Activated CD4-positive, alpha-beta memory T cell treated with anti-CD3 and anti-CD28 coated beads, Interleukin-2, amount 10 ng/mL, durations not matched to agents 7 days and 5 days (primary cell): ENCODE measurements around the gene INPP4B. TPM values are rescaled to one million over a fixed set of nuclear protein-coding genes. Genes with fewer than 3 reads are reported as not detected.

ENCODE experiments used
- CTCF ChIA-PET: fragments of 350-600 bp; sonication (Branson Sonifier 250); formaldehyde crosslinking; loops from one replicate; lab custom pipeline; 2021; ENCODE audit warnings: antibody characterized with exemption, inconsistent platforms; lab: Charles Lee
- POLR2A ChIA-PET: fragments of 350-600 bp; sonication (Branson Sonifier 250); formaldehyde crosslinking; loops from one replicate; lab custom pipeline; 2021; ENCODE audit warnings: antibody characterized with exemption; lab: Charles Lee
- DNase-seq: peaks from one replicate; pipeline ENCODE4 v3.0.0-alpha.2; 2020
- H3K27ac Mint-ChIP-seq: one replicate; pipeline ENCODE4 v1.8.0; 2021; ENCODE audit warnings: mild to moderate bottlenecking, mixed read lengths
- H3K27me3 Mint-ChIP-seq: one replicate; pipeline ENCODE4 v1.8.0; 2021; ENCODE audit warnings: mixed read lengths
- H3K36me3 Mint-ChIP-seq: one replicate; pipeline ENCODE4 v1.8.0; 2021; ENCODE audit warnings: low read depth, mixed read lengths
- H3K4me1 Mint-ChIP-seq: one replicate; pipeline ENCODE4 v1.8.0; 2021; ENCODE audit warnings: mixed read lengths
- H3K4me3 Mint-ChIP-seq: one replicate; pipeline ENCODE4 v1.8.0; 2021; ENCODE audit warnings: mild to moderate bottlenecking, mixed read lengths
- H3K9me3 Mint-ChIP-seq: one replicate; pipeline ENCODE4 v1.8.0; 2021; ENCODE audit warnings: mixed read lengths
- total RNA-seq, 2 experiments: library from RNA; stranded (reverse); gene quantifications; one replicate each; pipeline ENCODE4 v1.2.3, GENCODE V29; 2021

INPP4B gene
- total RNA-seq, 2 experiments from 2014 or later: 44.6 to 46.9 TPM

DNA sequence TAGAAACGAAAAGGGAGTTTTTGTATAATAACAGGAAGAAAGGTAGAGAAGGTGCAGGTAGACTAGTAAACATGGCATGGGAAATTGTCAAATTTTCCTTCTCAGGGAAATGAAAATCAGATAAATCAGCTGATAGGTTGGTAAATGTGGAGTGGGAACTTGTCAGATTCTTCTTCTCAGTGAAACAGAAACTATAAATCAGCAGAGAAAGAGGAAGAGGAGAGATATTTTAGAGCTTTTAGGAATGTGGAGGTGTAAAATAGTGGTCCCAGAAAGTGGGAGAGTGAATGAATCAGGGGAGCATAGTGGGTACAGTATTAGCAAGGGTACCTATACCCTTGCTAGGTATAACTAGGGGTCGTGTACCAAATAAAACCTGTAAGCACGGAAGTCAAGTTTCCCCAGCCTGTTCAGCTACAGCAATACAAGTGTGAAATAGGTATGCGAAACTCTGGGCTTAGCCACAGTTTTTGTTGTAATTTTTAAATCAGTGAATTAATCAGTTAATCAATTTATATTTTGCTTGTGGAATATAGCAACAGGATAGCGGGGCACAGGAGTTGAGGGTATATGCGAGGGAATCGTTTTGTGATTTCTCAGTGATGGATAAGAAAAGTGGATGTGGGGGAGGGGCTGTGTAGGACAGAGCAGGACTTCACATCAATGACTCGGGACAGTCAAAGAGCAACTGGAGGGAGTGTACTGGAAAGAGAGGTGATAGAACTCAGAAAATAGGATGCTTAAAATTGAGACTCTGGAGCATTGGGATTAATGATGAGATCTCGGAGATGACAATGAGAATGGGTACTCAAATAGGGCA lies 561.5 kb downstream of the INPP4B start:
- ChIA-PET POLR2A (interaction anchor here (0.9 to 1.3 kb wide), 5 partner anchors 10 to 283 kb away, joined by 3 to 6 read pairs (median 5); no protein-coding TSS in a partner anchor), CTCF (interaction anchor here (1.7 to 4.0 kb wide), 2 partner anchors 11 to 19 kb away, joined by 8 to 15 read pairs; no protein-coding TSS in a partner anchor)
- no peak for DNase-seq
- Mint-ChIP-seq H3K27me3 (no peaks in the 10 kb centered on the region), H3K36me3 (peaks cover 3% of the 10 kb centered on the region), H3K4me1 (peaks cover 7% of the 10 kb centered on the region), H3K9me3 (peaks cover under 1% of the 10 kb centered on the region), H3K4me3 (no peak overlapping the region), H3K27ac (no peak overlapping the region)

DNA sequence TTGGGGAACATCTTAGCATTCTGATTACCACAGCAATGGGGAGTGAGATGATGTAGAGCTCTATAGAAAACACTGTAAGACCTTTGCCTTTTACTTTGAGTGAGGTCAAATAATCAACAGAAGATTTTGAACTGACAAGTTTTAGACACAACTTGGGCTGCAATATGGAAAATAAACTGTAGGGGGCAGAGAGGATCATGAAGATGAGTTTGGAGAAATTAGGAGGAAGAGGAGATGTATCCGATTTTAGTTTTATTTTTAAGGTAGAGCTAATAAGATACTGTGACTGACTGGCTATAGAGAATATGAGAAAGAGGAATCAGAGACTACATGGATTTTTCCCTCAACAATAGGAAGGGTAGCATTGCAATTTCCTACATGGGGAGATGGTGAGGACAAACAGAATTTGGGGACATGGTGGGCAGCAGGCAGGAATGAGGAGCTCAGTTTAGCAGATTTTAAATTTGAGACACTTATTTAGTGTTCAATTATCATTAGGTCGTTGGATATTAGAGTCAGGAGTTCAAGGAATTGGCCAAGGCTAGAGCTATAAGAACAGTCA lies 563.1 kb downstream of the INPP4B start:
- POLR2A ChIA-PET: interaction anchor here (1.3 to 1.4 kb wide), 3 partner anchors 124 to 284 kb away, joined by 3 to 5 read pairs (median 5); no protein-coding TSS in a partner anchor
- DNase-seq: no peak
- H3K27me3 Mint-ChIP-seq: no peaks in the 10 kb centered on the region

DNA sequence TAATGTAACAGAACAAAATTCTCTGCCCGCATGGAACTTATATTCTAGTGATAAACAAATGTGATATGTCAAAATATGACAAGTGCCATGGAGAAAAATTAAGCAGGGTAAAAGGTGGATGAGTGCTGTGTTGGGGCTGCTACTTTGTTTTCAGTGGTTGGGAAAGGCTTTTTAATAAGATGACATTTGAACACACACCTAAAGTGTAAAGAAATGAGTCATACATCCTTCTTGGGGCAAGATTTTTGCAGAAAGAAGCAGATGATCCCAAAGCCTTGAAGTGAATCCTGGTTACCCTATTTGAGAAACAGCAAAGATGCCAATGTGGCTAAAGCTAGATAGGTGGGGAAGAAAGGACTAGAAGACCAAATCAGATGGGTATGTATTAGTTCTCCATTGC lies 564.1 kb downstream of the INPP4B start:
- Mint-ChIP-seq H3K9me3 (no peaks in the 10 kb centered on the region), H3K36me3 (peaks cover 6% of the 10 kb centered on the region), H3K27me3 (no peaks in the 10 kb centered on the region), H3K27ac (no peak overlapping the region), H3K4me3 (no peak overlapping the region), H3K4me1 (peaks cover 11% of the 10 kb centered on the region)
- ChIA-PET CTCF (interaction anchor here (1.0 to 4.0 kb wide), 6 partner anchors 8 to 560 kb away, joined by 3 to 15 read pairs (median 6); no protein-coding TSS in a partner anchor), POLR2A (no interaction called here)
- DNase-seq: no peak

More for the DNA sequence above, 563.1 kb downstream of the INPP4B start:
- CTCF ChIA-PET: interaction anchor here (0.7 to 4.0 kb wide), 26 partner anchors 8 to 565 kb away, joined by 3 to 15 read pairs (median 4); no protein-coding TSS in a partner anchor
- Mint-ChIP-seq H3K27ac (no peak overlapping the region), H3K36me3 (peaks cover 6% of the 10 kb centered on the region), H3K4me1 (peaks cover 11% of the 10 kb centered on the region), H3K4me3 (no peak overlapping the region), H3K9me3 (no peaks in the 10 kb centered on the region)

DNA sequence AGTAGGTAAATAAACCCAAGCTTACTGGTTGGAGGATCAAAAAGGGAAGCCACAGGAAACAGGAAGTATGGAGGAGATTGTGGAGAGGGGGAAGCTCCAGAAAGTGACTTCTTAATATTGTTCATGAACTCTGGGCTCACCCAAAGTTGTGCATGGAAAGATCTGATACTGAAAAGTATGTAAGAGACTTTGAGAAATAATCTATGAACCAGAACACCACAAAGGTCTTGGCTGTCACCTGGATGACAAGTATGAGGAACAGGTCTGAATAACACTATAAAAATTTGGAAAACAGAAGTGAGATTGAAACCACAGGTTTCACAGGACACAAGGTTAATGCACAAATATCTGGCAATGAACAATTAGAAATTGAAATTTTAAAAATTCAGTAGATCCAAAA lies 567.4 kb downstream of the INPP4B start:
- peaks cover 6% of the 10 kb centered on the region for H3K36me3 Mint-ChIP-seq
- CTCF ChIA-PET: no interaction called here
- no peak overlapping the region for H3K27ac Mint-ChIP-seq
- H3K27me3 Mint-ChIP-seq: no peaks in the 10 kb centered on the region
- DNase-seq: no peak
- H3K4me3 Mint-ChIP-seq: no peak overlapping the region
- POLR2A ChIA-PET: no interaction called here
- peaks cover 17% of the 10 kb centered on the region for H3K4me1 Mint-ChIP-seq
- H3K9me3 Mint-ChIP-seq: no peaks in the 10 kb centered on the region

DNA sequence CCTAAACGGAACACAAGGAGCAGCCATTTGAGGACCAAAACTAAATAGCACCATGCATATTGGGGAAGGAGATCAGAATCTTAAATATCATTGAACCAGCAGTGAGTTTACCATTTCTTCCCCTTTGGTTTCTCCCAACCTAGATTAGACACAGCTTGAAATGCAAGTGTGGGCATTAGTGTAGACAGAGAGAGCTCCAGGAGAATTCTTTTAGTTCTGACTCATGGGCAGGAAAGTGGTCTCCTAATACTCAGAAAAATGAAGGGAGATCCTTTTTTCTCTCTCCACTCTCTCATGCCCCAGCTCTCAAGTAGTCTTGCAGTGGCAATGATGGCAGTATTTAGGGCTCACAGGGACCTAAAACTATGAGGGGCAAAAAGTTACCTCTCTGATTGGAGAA lies 567.9 kb downstream of the INPP4B start:
- H3K27ac Mint-ChIP-seq: no peak overlapping the region
- H3K36me3 Mint-ChIP-seq: peaks cover 6% of the 10 kb centered on the region
- H3K27me3 Mint-ChIP-seq: no peaks in the 10 kb centered on the region
- H3K4me1 Mint-ChIP-seq: peaks cover 17% of the 10 kb centered on the region
- POLR2A ChIA-PET: no interaction called here
- DNase-seq: no peak
- H3K9me3 Mint-ChIP-seq: no peaks in the 10 kb centered on the region
- H3K4me3 Mint-ChIP-seq: no peak overlapping the region
- CTCF ChIA-PET: no interaction called here

DNA sequence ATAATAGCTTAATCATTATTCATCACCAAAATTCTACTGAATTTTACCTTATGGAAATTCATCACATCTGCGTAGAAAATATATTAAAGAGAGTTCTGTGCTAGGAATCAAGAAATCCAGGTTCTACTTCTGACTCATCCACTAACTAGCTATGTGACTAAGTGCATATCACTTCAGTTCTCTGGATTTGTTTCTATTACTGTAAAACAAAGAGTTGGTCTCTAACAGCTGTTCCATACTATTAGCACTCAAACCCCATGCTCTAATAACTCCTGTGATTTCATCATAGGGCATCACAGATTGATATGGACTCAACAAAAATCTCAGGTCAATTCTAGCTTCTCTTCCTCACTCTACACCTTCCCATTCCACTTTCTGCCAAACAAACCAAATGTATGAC lies 572.0 kb downstream of the INPP4B start:
- H3K4me3 Mint-ChIP-seq: no peak overlapping the region
- peaks cover 15% of the 10 kb centered on the region for H3K4me1 Mint-ChIP-seq
- no peak overlapping the region for H3K27ac Mint-ChIP-seq
- no peaks in the 10 kb centered on the region for H3K9me3 Mint-ChIP-seq
- no peaks in the 10 kb centered on the region for H3K27me3 Mint-ChIP-seq
- DNase-seq: no peak
- ChIA-PET POLR2A (no interaction called here), CTCF (interaction anchor here (0.5 to 1.2 kb wide), 3 partner anchors 9 to 25 kb away, joined by 3 to 8 read pairs (median 3); no protein-coding TSS in a partner anchor)
- peaks cover 18% of the 10 kb centered on the region for H3K36me3 Mint-ChIP-seq

DNA sequence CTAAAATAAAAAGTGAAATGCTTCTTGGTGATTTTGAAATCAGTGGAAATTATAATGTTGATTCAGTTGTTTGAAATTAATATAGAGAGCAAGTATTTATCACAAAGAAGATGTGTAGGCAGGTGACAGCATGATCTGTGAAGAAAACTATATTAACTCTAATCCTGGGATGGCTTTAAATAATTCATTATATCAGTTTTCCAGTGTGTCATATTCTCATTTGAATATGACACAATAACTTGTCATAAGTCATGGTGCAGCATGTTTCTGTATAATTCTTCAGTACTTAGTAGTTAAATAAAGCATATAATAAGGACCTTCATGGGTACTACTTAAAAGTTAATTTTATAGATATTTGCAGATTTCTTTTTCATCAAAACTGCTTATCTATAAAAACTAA lies 573.6 kb downstream of the INPP4B start:
- Mint-ChIP-seq H3K36me3 (peaks cover 23% of the 10 kb centered on the region), H3K27me3 (no peaks in the 10 kb centered on the region), H3K4me3 (no peak overlapping the region), H3K27ac (no peak overlapping the region), H3K9me3 (no peaks in the 10 kb centered on the region), H3K4me1 (peaks cover 11% of the 10 kb centered on the region)
- CTCF ChIA-PET: interaction anchor here (1.2 kb wide), 1 partner anchor 10 kb away, joined by 3 read pairs; no protein-coding TSS in a partner anchor
- POLR2A ChIA-PET: no interaction called here
- no peak for DNase-seq

DNA sequence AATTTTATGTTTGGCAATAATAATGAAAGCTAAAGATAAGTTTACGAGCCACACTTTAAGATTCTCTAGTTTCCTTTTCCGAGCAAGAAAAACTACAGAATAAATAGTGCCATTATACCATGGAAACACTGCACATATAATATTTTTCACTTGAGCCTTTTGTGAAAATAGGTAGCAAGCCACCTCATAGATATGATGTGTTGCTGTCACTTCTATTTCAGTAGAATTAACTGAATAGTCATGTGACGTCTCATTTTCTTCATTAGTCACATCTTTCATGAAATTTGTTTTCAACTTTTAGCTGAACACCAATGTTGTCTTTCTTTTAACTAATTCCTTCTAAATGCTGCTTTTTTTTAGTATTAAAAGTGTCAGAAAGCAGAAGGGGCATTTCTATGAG lies 574.3 kb downstream of the INPP4B start:
- no peak overlapping the region for H3K27ac Mint-ChIP-seq

DNA sequence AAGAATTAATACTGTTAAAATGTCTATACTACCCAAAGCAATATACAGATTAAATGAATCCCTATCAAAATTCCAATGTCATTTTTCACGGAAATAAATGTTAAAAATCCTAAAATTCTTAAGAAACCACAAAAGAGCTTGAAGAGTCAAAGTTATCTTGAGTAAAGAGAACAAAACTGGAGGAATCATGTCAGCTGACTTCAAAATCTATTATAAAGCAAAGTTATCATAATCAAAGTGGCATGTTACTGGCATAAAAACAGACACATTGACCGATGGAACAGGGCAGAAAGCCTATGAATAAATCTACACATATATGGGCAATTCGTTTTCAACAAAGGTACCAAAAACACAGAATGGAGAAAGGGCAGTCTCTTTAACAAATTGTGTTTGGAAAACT lies 579.0 kb downstream of the INPP4B start:
- ChIA-PET CTCF (no interaction called here), POLR2A (no interaction called here)
- no peak overlapping the region for H3K27ac Mint-ChIP-seq
- H3K27me3 Mint-ChIP-seq: no peaks in the 10 kb centered on the region
- no peak for DNase-seq
- no peak overlapping the region for H3K4me3 Mint-ChIP-seq
- H3K4me1 Mint-ChIP-seq: peaks cover 34% of the 10 kb centered on the region
- no peaks in the 10 kb centered on the region for H3K9me3 Mint-ChIP-seq
- peaks cover 44% of the 10 kb centered on the region for H3K36me3 Mint-ChIP-seq

More for the DNA sequence above, 574.3 kb downstream of the INPP4B start:
- ChIA-PET POLR2A (no interaction called here), CTCF (interaction anchor here (1.2 kb wide), 1 partner anchor 11 kb away, joined by 3 read pairs; no protein-coding TSS in a partner anchor)
- peaks cover 11% of the 10 kb centered on the region for H3K4me1 Mint-ChIP-seq
- no peak for DNase-seq
- no peaks in the 10 kb centered on the region for H3K27me3 Mint-ChIP-seq
- peaks cover 27% of the 10 kb centered on the region for H3K36me3 Mint-ChIP-seq
- H3K9me3 Mint-ChIP-seq: no peaks in the 10 kb centered on the region
- H3K4me3 Mint-ChIP-seq: no peak overlapping the region

DNA sequence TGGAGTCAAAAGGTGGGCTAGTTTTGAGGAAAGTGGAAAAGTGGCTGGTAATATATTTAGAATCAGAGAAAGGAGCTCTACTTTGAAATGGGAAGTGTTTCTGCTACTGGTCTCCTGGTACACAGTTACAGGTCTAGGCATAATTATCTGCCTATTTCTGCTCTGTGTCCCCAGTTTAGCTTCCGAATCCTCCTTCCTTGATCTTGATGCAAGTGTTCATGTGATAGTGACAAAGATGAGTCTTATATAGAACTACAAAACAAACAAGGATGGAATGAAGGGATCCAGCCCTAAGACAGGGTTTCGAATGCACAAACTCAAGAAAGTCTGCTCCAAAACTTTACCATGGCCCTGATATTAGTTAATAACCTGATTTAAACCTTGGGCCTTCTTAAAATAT lies 580.2 kb downstream of the INPP4B start:
- ChIA-PET CTCF (interaction anchor here (0.7 to 1.9 kb wide), 2 partner anchors 18 to 91 kb away, joined by 3 to 8 read pairs; no protein-coding TSS in a partner anchor), POLR2A (interaction anchor here (0.8 to 1.1 kb wide), 2 partner anchors 41 to 47 kb away, joined by 3 read pairs; no protein-coding TSS in a partner anchor)
- Mint-ChIP-seq H3K9me3 (no peaks in the 10 kb centered on the region), H3K36me3 (peaks cover 50% of the 10 kb centered on the region), H3K27ac (peak overlapping the region; percentile 36), H3K27me3 (no peaks in the 10 kb centered on the region), H3K4me1 (peaks cover 36% of the 10 kb centered on the region), H3K4me3 (no peak overlapping the region)
- DNase-seq: no peak

DNA sequence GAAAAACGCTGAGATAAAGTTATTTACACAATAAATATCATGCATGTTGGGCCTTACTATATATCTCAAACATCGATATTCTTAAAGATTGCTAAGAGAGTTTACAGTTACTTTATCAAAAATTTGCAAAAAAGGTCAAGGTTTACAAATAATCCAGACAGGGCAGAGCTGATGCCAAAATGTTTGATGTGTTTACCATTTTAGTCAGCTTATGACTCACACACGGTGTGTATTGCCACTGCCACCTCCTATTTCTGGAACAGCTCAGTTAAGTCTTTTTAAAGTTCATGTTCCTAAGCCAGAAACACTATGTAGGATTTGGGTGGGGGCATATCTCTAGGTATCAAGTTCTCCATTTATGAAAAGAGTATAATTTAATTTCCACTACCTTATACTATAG lies 580.6 kb downstream of the INPP4B start:
- no peak for DNase-seq
- no peaks in the 10 kb centered on the region for H3K9me3 Mint-ChIP-seq
- peak overlapping the region; percentile 36 for H3K27ac Mint-ChIP-seq
- H3K4me1 Mint-ChIP-seq: peaks cover 36% of the 10 kb centered on the region
- no peaks in the 10 kb centered on the region for H3K27me3 Mint-ChIP-seq
- CTCF ChIA-PET: interaction anchor here (0.6 to 1.9 kb wide), 4 partner anchors 18 to 540 kb away, joined by 3 to 8 read pairs (median 3); no protein-coding TSS in a partner anchor
- H3K36me3 Mint-ChIP-seq: peaks cover 50% of the 10 kb centered on the region
- POLR2A ChIA-PET: interaction anchor here (0.8 to 1.1 kb wide), 2 partner anchors 42 to 47 kb away, joined by 3 read pairs; no protein-coding TSS in a partner anchor
- no peak overlapping the region for H3K4me3 Mint-ChIP-seq

DNA sequence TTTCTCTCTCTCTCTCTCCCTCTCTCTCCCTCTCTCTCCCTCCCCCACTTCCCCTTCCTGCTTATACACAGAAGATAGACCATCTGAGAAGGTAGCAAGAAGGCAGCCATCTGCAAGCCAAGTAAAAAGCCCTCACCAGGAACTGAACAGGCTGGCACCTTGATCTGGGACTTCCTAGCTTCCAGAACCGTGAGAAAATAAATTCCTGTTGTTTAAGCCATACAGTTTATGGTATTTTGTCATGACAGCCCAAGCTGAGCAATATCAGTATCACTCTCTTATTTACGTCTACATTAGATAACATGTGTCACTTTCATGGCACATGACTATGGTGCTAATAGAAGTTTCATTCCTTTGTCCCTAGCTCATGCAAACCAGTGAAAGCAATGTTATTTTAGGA lies 581.1 kb downstream of the INPP4B start:
- Mint-ChIP-seq H3K4me1 (peaks cover 36% of the 10 kb centered on the region), H3K27me3 (no peaks in the 10 kb centered on the region), H3K9me3 (no peaks in the 10 kb centered on the region), H3K36me3 (peaks cover 51% of the 10 kb centered on the region), H3K4me3 (no peak overlapping the region), H3K27ac (peak overlapping the region; percentile 25)
- POLR2A ChIA-PET: interaction anchor here (0.8 to 1.1 kb wide), 2 partner anchors 42 to 48 kb away, joined by 3 read pairs; no protein-coding TSS in a partner anchor
- no peak for DNase-seq
- CTCF ChIA-PET: interaction anchor here (0.6 to 1.9 kb wide), 3 partner anchors 19 to 541 kb away, joined by 3 to 8 read pairs (median 3); no protein-coding TSS in a partner anchor
